WTC11 (cell line): ENCODE measurements around the gene LY9. TPM values are rescaled to one million over a fixed set of nuclear protein-coding genes. Genes with fewer than 3 reads are reported as not detected.

Experiments used
- ATAC-seq: fragments of 200-7000 bp; cut with Tn5 transposase; 2 replicates; pipeline ENCODE4 v1.10.0; 2021; ENCODE audit warnings: mild to moderate bottlenecking, moderate library complexity
- CTCF ChIA-PET: fragments of 300-600 bp; sonication (Branson Sonifier 250); formaldehyde crosslinking; loops from one replicate; lab custom pipeline; 2021; ENCODE audit warnings: antibody characterized with exemption; lab: Charles Lee
- POLR2A ChIA-PET: fragments of 350-600 bp; sonication (Branson Sonifier 250); formaldehyde crosslinking; loops from one replicate; lab custom pipeline; 2021; ENCODE audit warnings: antibody characterized with exemption; lab: Charles Lee
- DNase-seq: peaks from one replicate; pipeline ENCODE4 v3.0.0; 2021; ENCODE audit warnings: low spot score
- H3K27ac Mint-ChIP-seq: 2 replicates; pipeline ENCODE4 v1.8.0; 2021; ENCODE audit warnings: mixed read lengths
- H3K27me3 Mint-ChIP-seq: 2 replicates; pipeline ENCODE4 v1.8.0; 2021; ENCODE audit warnings: low read depth, mild to moderate bottlenecking, moderate library complexity, mixed read lengths
- H3K36me3 Mint-ChIP-seq: 2 replicates; pipeline ENCODE4 v1.8.0; 2021; ENCODE audit warnings: mixed read lengths
- H3K4me1 Mint-ChIP-seq: 2 replicates; pipeline ENCODE4 v1.8.0; 2022; ENCODE audit warnings: mixed read lengths
- H3K4me3 Mint-ChIP-seq: 2 replicates; pipeline ENCODE4 v1.8.0; 2021; ENCODE audit warnings: mild to moderate bottlenecking, moderate library complexity, mixed read lengths
- H3K9me3 Mint-ChIP-seq: 2 replicates; pipeline ENCODE4 v1.8.0; 2021; ENCODE audit warnings: mixed read lengths
- AR ChIP-seq: fragments of 250-450 bp; sonication (Bioruptor Pico); IDR thresholded peaks from 2 replicates; pipeline ENCODE4 v1.9.0; 2021; ENCODE audit warnings: mild to moderate bottlenecking
- ATF2 ChIP-seq: sonication (generic); formaldehyde crosslinking; IDR thresholded peaks from 2 replicates; pipeline ENCODE4 v1.8.1; 2022; ENCODE audit warnings: low read depth, missing genetic modification reagents, borderline replicate concordance
- CBFB ChIP-seq: sonication (generic); formaldehyde crosslinking; IDR thresholded peaks from 2 replicates; pipeline ENCODE4 v1.8.1; 2022; ENCODE audit warnings: mild to moderate bottlenecking, low read depth, missing genetic modification reagents
- CTCF ChIP-seq: fragments of 200-600 bp; IDR thresholded peaks from 2 replicates; pipeline ENCODE4 v1.8.0; 2022; ENCODE audit warnings: antibody characterized with exemption
- ERG ChIP-seq: fragments of 250-450 bp; sonication (Bioruptor Pico); IDR thresholded peaks from 2 replicates; pipeline ENCODE4 v1.8.0; 2021; ENCODE audit warnings: mild to moderate bottlenecking
- GABPB1 ChIP-seq: sonication (generic); formaldehyde crosslinking; IDR thresholded peaks from 2 replicates; pipeline ENCODE4 v1.8.1; 2023; ENCODE audit warnings: mild to moderate bottlenecking, missing genetic modification reagents
- IRF2 ChIP-seq: sonication (generic); formaldehyde crosslinking; IDR thresholded peaks from 2 replicates; pipeline ENCODE4 v1.8.0; 2022; ENCODE audit warnings: low read depth, missing genetic modification reagents, borderline replicate concordance
- JAZF1 ChIP-seq: fragments of 250-450 bp; sonication (Bioruptor Pico); IDR thresholded peaks from 2 replicates; pipeline ENCODE4 v1.9.0; 2021; ENCODE audit warnings: moderate library complexity, mild to moderate bottlenecking, inconsistent platforms
- JUN ChIP-seq: sonication (generic); formaldehyde crosslinking; IDR thresholded peaks from 2 replicates; pipeline ENCODE4 v1.8.0; 2023; ENCODE audit warnings: mild to moderate bottlenecking, missing genetic modification reagents
- NFE2L1 ChIP-seq: sonication (generic); formaldehyde crosslinking; IDR thresholded peaks from 2 replicates; pipeline ENCODE4 v1.8.1; 2023; ENCODE audit warnings: missing genetic modification reagents
- PRRX2 ChIP-seq: fragments of 250-450 bp; sonication (Bioruptor Pico); IDR thresholded peaks from 2 replicates; pipeline ENCODE4 v1.8.0; 2021; ENCODE audit warnings: mild to moderate bottlenecking
- SP1 ChIP-seq: sonication (generic); formaldehyde crosslinking; conservative IDR thresholded peaks from 2 replicates; pipeline ENCODE4 v1.8.1; 2022; ENCODE audit warnings: missing genetic modification reagents
- TCF7 ChIP-seq: sonication (generic); formaldehyde crosslinking; IDR thresholded peaks from 2 replicates; pipeline ENCODE4 v1.8.0; 2022; ENCODE audit warnings: mild to moderate bottlenecking, low read depth, missing genetic modification reagents, moderate library complexity
- ZNF423 ChIP-seq: fragments of 250-450 bp; sonication (Bioruptor Pico); IDR thresholded peaks from 2 replicates; pipeline ENCODE4 v2.1.2; 2022; ENCODE audit warnings: mild to moderate bottlenecking, moderate library complexity
- ZNF532 ChIP-seq: fragments of 250-450 bp; sonication (Bioruptor Pico); IDR thresholded peaks from 2 replicates; pipeline ENCODE4 v1.9.0; 2021; ENCODE audit warnings: mild to moderate bottlenecking, borderline replicate concordance
- total RNA-seq: library from RNA; stranded (reverse); gene quantifications from 3 replicates; pipeline ENCODE4 v1.2.3, GENCODE V29; 2021
- TF ChIP-seq, protein P1 (sequence below): sonication (generic); formaldehyde crosslinking; IDR thresholded peaks from 2 replicates; pipeline ENCODE4 v1.8.0; 2022; ENCODE audit warnings: mild to moderate bottlenecking, missing genetic modification reagents

The LY9 gene
- total RNA-seq, 1 experiment from 2014 or later, result not detected

DNA sequence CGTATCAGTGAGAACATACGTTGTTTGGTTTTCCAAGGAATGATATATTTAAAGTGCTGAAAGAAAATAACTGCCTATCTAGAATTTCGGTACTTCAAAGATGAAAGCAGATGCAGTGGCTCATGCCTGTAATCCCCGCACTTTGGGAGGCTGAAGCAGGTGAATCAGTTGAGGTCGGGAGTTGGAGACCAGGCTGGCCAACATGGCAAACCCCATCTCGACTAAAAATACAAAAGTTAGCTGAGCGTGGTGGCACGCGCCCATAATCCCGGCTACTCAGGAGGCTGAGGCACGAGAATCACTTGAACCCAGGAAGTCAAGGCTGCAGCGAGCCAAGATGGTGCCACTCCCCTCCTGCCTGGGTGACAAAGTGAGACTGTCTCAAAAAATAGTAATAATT, 50.3 kb downstream of the LY9 start (continued):
- TF ChIP-seq ATF2 (CRISPR knock-in tag), result no peak
- no peak for TF ChIP-seq ERG
- no peak for TF ChIP-seq GABPB1 (CRISPR knock-in tag)
- no peak for TF ChIP-seq JAZF1 (CRISPR knock-in tag)
- TF ChIP-seq IRF2 (CRISPR knock-in tag), result no peak
- no peak for TF ChIP-seq JUN (CRISPR knock-in tag)
- no peak for TF ChIP-seq TCF7 (CRISPR knock-in tag)
- TF ChIP-seq ZNF532, result no peak
- TF ChIP-seq, protein P1, sequence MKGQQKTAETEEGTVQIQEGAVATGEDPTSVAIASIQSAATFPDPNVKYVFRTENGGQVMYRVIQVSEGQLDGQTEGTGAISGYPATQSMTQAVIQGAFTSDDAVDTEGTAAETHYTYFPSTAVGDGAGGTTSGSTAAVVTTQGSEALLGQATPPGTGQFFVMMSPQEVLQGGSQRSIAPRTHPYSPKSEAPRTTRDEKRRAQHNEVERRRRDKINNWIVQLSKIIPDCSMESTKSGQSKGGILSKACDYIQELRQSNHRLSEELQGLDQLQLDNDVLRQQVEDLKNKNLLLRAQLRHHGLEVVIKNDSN (CRISPR knock-in tag), result no peak
- TF ChIP-seq SP1 (CRISPR knock-in tag), result no peak
- TF ChIP-seq NFE2L1 (CRISPR knock-in tag), result no peak
- no peak for TF ChIP-seq PRRX2 (CRISPR knock-in tag)
- TF ChIP-seq ZNF423, result no peak
- TF ChIP-seq CBFB (CRISPR knock-in tag), result no peak
- TF ChIP-seq, all 79 proteins: peak for 0

DNA sequence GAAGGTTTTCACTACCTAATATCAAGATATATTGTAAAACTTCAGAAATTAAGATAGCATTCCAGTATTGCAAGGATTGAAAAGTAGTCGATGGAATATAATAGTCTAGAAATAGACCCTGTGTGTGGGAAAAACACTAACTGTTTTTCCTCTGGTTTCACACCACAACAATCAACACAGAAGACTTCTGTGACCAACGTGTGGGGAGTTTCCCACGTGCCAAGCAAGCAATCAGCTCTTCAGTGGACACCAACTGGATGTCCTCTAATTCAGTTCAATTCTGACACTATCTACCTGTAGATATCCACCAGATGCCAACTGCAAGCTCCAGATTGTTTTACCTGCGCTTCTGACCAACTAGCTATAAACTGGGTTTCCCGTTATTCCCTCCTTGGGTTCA, 54.6 kb downstream of the LY9 start:
- Mint-ChIP-seq H3K4me1 (no peaks in the 10 kb centered on the region), H3K36me3 (no peaks in the 10 kb centered on the region), H3K4me3 (no peak overlapping the region), H3K9me3 (no peaks in the 10 kb centered on the region; the same call in 1 of the 2 replicates), H3K27ac (no peak overlapping the region), H3K27me3 (no peaks in the 10 kb centered on the region)
- DNase-seq (no peak), ATAC-seq (no peak)
- POLR2A ChIA-PET, result no interaction called here
- CTCF ChIA-PET, result interaction anchor here (1.4 to 1.8 kb wide), 2 partner anchors 29 to 104 kb away, joined by 3 to 4 read pairs; partner anchors contain the start of gene ITLN2
- TF ChIP-seq AR (CRISPR knock-in tag) (no peak), CTCF (no peak)
